Breast epithelium (tissue), 4 donors: ENCODE measurements around the gene GSG1L2. TPM values are rescaled to one million over a fixed set of nuclear protein-coding genes. Genes with fewer than 3 reads are reported as not detected.

Experiments used
- DNase-seq, 2 donors: peaks; one replicate each; pipeline ENCODE4 v3.0.0-alpha.2; 2019; ENCODE audit warnings: low spot score in 2 of 2
- H3K27ac ChIP-seq, 2 donors: fragments of 200-600 bp; sonication (generic) in 1 of 2; one replicate each; pipeline ENCODE4 v1.5.1; 2016 to 2019; ENCODE audit warnings: mild to moderate bottlenecking in 1 of 2
- H3K27me3 ChIP-seq, 2 donors: fragments of 200-600 bp; sonication (generic) in 1 of 2; one replicate each; pipeline versions ENCODE4 v1.5.1 to v1.6.0; 2017 to 2019; ENCODE audit warnings: control low read depth in 1 of 2, mild to moderate bottlenecking in 1 of 2
- H3K36me3 ChIP-seq: fragments of 200-600 bp; one replicate; pipeline ENCODE4 v1.5.1; 2019
- H3K4me1 ChIP-seq, 2 donors: fragments of 200-600 bp; sonication (generic); one replicate each; pipeline ENCODE4 v1.5.1; 2016 to 2019; ENCODE audit warnings: control low read depth in 1 of 2
- H3K4me3 ChIP-seq, 3 donors: fragments of 200-600 bp; sonication (generic); 1 replicate in 2 of 3; 2 replicates in 1 of 3; pipeline ENCODE4 v1.5.1; 2016 to 2019; ENCODE audit warnings: mild to moderate bottlenecking in 3 of 3, moderate library complexity in 2 of 3
- H3K9me3 ChIP-seq, 2 donors: fragments of 200-600 bp; sonication (generic) in 1 of 2; one replicate each; pipeline ENCODE4 v1.5.1; 2016 to 2019; ENCODE audit warnings: control low read depth in 1 of 2
- POLR2A ChIP-seq: fragments of 450-650 bp; IDR thresholded peaks from one replicate; pipeline ENCODE4 v1.6.1; 2016; ENCODE audit warnings: antibody characterized with exemption, mild to moderate bottlenecking, moderate library complexity
- POLR2AphosphoS5 ChIP-seq, 3 donors: sonication (generic); formaldehyde crosslinking; IDR thresholded peaks; one replicate each; pipeline ENCODE4 v1.6.1; 2017; ENCODE audit warnings: antibody characterized with exemption in 3 of 3
- intact Hi-C: fragments of 100-400 bp; cut with DNase I; formaldehyde crosslinking; loops from one replicate; pipeline ENCODE4 v1.15.1; 2023; ENCODE audit warnings: low total_unique reads
- total RNA-seq, 3 donors: library from RNA; depleted of rRNA; stranded (reverse); fragments of >200 nt; gene quantifications; one replicate each; pipeline ENCODE4 v1.1.0, GENCODE V29; 2016
- TF ChIP-seq, protein P1 (sequence below), 3 donors: fragments of 450-650 bp; IDR thresholded peaks; one replicate each; pipeline ENCODE4 v1.5.1; 2016 to 2017; ENCODE audit warnings: antibody characterized with exemption in 3 of 3, mild to moderate bottlenecking in 3 of 3, moderate library complexity in 3 of 3

Gene GSG1L2
- total RNA-seq, 3 donors from 2014 or later = not detected

DNA sequence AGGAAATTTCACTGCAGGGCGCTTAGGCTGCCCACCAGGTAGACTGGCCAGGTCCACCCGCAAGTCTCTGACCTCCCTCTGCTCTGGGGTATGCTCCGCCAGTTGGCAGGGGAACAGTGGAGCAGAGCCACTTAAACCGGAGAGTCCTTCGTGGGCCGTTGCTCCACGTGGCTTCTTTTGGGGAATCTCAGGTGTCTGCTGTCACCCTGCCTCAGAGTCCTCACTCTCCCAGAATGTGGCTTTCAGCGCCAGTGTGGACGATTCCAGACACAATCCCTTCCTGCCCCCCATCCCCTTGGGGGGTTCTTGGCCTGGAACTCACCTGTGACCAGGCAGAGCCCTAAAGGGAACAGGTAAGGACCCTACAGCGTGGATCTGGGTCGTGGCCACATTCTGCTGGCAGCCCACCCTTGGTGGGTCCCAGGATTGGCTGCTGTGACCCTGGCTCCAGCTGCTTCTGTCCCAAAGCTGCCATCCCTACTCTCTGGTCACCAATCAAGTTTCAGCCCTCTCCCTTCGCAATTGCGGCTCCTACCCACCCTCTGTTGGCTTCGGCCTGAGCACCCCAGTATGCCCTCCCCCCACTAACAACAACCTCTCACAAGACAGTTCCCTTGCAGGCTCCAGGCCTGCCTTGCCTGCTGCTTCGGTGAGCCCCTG lies 52.7 kb downstream of the GSG1L2 start:
- H3K4me1 ChIP-seq = no peaks in the 10 kb centered on the region
- no peaks in the 10 kb centered on the region for H3K27me3 ChIP-seq
- DNase-seq = no peak
- H3K9me3 ChIP-seq = no peaks in the 10 kb centered on the region
- intact Hi-C loops = loop anchor here (10.0 kb wide), 1 partner anchor 296 kb away; no protein-coding TSS in a partner anchor
- H3K4me3 ChIP-seq = no peak overlapping the region
- H3K27ac ChIP-seq = no peak overlapping the region
- TF ChIP-seq POLR2AphosphoS5 (IDR thresholded peaks at IDR 0.05) = no peak
- no peak for TF ChIP-seq POLR2A
- TF ChIP-seq, protein P1, sequence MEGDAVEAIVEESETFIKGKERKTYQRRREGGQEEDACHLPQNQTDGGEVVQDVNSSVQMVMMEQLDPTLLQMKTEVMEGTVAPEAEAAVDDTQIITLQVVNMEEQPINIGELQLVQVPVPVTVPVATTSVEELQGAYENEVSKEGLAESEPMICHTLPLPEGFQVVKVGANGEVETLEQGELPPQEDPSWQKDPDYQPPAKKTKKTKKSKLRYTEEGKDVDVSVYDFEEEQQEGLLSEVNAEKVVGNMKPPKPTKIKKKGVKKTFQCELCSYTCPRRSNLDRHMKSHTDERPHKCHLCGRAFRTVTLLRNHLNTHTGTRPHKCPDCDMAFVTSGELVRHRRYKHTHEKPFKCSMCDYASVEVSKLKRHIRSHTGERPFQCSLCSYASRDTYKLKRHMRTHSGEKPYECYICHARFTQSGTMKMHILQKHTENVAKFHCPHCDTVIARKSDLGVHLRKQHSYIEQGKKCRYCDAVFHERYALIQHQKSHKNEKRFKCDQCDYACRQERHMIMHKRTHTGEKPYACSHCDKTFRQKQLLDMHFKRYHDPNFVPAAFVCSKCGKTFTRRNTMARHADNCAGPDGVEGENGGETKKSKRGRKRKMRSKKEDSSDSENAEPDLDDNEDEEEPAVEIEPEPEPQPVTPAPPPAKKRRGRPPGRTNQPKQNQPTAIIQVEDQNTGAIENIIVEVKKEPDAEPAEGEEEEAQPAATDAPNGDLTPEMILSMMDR (IDR thresholded peaks at IDR 0.05) = no peak
- H3K36me3 ChIP-seq = no peaks in the 10 kb centered on the region

DNA sequence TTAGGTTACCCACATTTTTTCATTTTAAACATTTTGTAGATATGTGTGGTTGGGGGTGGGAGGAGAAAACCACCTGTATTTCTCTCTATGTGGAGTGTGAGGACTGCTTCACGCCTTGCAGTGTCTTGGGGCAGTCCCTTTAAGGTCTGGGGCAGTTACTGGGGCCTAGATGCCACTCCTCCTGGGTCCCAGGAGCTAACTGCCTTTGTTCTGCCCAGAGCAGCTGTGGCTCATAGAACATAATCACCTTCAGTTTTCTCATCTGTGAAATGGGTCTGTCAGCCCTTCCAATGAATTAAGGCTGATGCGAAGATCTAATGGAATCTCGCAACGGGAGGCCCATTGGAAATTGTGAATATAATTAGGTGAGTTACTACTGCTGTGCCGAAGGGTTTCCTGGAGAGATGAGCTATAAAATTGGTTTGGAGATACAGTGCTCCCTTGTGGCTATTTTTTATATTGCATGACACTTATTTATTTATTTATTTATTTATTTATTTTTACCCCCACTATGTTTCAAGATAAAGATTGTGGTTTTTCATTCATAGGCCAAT lies 53.4 kb downstream of the GSG1L2 start:
- Histone ChIP-seq H3K9me3 (no peaks in the 10 kb centered on the region), H3K36me3 (no peaks in the 10 kb centered on the region), H3K27ac (no peak overlapping the region), H3K27me3 (no peaks in the 10 kb centered on the region), H3K4me3 (no peak overlapping the region), H3K4me1 (no peaks in the 10 kb centered on the region)
- intact Hi-C loops = loop anchor here (10.0 kb wide), 1 partner anchor 296 kb away; no protein-coding TSS in a partner anchor
- TF ChIP-seq POLR2AphosphoS5 (IDR thresholded peaks at IDR 0.05) = no peak
- TF ChIP-seq, protein P1 (IDR thresholded peaks at IDR 0.05) = peak in 2 of 3 donors; percentile 31 to 46
- no peak for TF ChIP-seq POLR2A
- DNase-seq = no peak

DNA sequence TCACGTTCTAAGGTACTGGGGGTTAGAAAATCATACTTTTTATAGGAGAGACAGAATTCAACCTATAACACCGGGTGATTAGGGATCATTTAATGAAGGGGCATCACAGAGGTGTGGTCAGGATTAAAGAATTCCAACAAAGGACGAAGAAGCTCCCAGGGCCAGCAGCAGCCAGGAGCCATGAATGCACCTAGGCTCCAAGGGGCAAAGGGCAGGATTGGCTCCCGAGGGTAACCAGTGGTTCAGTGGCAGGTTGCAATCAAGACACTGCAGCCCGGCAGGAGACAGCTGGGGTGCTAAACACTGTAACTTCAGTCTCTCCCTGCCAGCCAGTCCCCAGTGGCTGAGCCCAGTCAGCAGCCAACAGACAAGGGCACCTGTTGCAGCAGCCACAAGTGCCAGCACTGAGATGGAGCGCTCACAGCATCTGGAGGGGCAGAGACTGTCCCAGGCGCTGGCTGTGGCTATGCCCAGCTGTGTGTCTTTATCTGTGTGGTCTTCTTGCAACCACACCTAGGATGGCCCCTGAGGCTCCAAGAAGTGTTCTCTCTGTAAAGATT lies 54.4 kb downstream of the GSG1L2 start:
- H3K36me3 ChIP-seq = no peaks in the 10 kb centered on the region
- intact Hi-C loops = loop anchor here (10.0 kb wide), 1 partner anchor 297 kb away; no protein-coding TSS in a partner anchor
- no peak overlapping the region for H3K4me3 ChIP-seq
- DNase-seq = no peak
- no peaks in the 10 kb centered on the region for H3K9me3 ChIP-seq
- no peak for TF ChIP-seq POLR2AphosphoS5 (IDR thresholded peaks at IDR 0.05)
- no peak for TF ChIP-seq POLR2A
- TF ChIP-seq, protein P1 (IDR thresholded peaks at IDR 0.05) = no peak
- H3K27me3 ChIP-seq = no peaks in the 10 kb centered on the region
- no peak overlapping the region for H3K27ac ChIP-seq
- no peaks in the 10 kb centered on the region for H3K4me1 ChIP-seq

DNA sequence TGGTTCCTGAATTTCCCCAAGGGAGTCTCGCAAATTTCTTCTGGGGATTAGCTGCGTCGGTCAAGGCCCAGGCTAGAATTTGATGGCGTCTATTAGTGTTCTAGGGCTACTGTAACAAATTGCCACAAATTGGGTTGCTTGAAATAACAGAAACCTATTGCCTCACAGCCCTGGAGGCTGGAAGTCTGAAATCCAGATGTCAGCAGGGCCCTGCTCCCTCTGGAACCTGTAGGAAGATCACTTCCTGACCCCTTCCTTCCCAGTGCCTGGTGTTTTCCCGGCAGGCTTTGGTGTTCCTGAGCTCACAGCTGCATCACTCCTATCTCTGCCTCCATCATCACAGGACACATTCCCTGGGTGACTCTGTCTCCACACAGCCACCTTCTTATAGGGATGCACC lies 54.9 kb downstream of the GSG1L2 start:
- no peaks in the 10 kb centered on the region for H3K4me1 ChIP-seq
- no peaks in the 10 kb centered on the region for H3K36me3 ChIP-seq
- no peak overlapping the region for H3K4me3 ChIP-seq
- no peaks in the 10 kb centered on the region for H3K27me3 ChIP-seq
- H3K9me3 ChIP-seq = no peaks in the 10 kb centered on the region
- DNase-seq = no peak
- TF ChIP-seq POLR2A = no peak
- TF ChIP-seq, protein P1 (IDR thresholded peaks at IDR 0.05) = no peak
- intact Hi-C loops = loop anchor here (10.0 kb wide), 1 partner anchor 298 kb away; no protein-coding TSS in a partner anchor
- no peak overlapping the region for H3K27ac ChIP-seq

DNA sequence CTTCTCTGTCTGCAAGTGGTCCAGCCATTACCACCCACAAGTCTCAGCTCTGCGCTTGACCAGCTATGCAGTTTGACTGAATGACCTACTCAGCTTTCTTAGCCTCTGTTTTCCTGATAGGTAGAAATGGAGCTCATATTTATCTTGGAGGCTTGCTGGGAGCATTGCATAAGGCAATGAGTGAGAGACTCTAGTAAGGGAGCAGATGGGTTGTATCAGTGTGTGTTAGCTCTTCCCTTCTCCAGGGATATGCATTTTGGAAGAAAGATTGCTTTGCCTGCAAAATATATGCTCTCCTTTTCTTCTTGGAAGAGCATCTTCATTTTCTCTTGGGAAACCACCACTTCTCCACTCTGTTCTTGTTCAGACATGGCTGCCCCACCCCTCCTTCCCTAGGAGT lies 56.6 kb downstream of the GSG1L2 start:
- H3K27me3 ChIP-seq = no peaks in the 10 kb centered on the region
- TF ChIP-seq POLR2A (no peak), POLR2AphosphoS5 (IDR thresholded peaks at IDR 0.05) (no peak)
- TF ChIP-seq, protein P1 (IDR thresholded peaks at IDR 0.05) = no peak
- no peak for DNase-seq
- no peaks in the 10 kb centered on the region for H3K4me1 ChIP-seq
- H3K4me3 ChIP-seq = no peak overlapping the region
- no peaks in the 10 kb centered on the region for H3K9me3 ChIP-seq
- H3K36me3 ChIP-seq = no peaks in the 10 kb centered on the region
- H3K27ac ChIP-seq = no peak overlapping the region
- intact Hi-C loops = loop anchor here (10.0 kb wide), 1 partner anchor 299 kb away; no protein-coding TSS in a partner anchor
